Stimulated activated CD8-positive, alpha-beta memory T cell treated with anti-CD3 and anti-CD28 coated beads, Interleukin-15, amount 100 ng/mL, for 1 hour (primary cell): ENCODE data around the gene GUF1.
"Not testable (repeated sequence)": the region's sequence is repeated elsewhere in the genome, so short reads cannot be mapped to it uniquely, and the experiment has no call there.

Source experiments
- DNase-seq: peaks from one replicate; pipeline ENCODE4 v3.0.0-alpha.2; 2020; ENCODE audit warnings: low read depth

Gene GUF1

GRCh38 chr4:44701037-44701436 is 22.8 kb downstream of the GUF1 start:
- DNase-seq, result no peak

- no peak for DNase-seq
These were observed 26.5 kb downstream of the GUF1 start for GRCh38 chr4:44704673-44705072.

GRCh38 chr4:44713125-44713524 is 34.9 kb downstream of the GUF1 start:
- no peak for DNase-seq

- DNase-seq, result no peak
These were observed 38.4 kb downstream of the GUF1 start for GRCh38 chr4:44716597-44716996.

- DNase-seq, result no peak
These were observed 42.2 kb downstream of the GUF1 start for GRCh38 chr4:44720371-44720770.

GRCh38 chr4:44722001-44722400 is 43.8 kb downstream of the GUF1 start:
- no peak for DNase-seq

GRCh38 chr4:44725166-44725565 is 46.9 kb downstream of the GUF1 start:
- DNase-seq, result no peak

GRCh38 chr4:44725726-44726037 is 47.5 kb downstream of the GUF1 start:
- DNase-seq, result no peak

- peak; percentile 61 for DNase-seq
These were observed 48.0 kb downstream of the GUF1 start, which contains the start of gene GNPDA2 for GRCh38 chr4:44726038-44726871. Gene GNPDA2, minus strand, starts transcription at chr4:44726556. Its CDS starts 4,349 bp downstream, at chr4:44722207.

- no peak for DNase-seq
These were observed 49.3 kb downstream of the GUF1 start for GRCh38 chr4:44727471-44727870.

GRCh38 chr4:44728694-44729093 is 50.5 kb downstream of the GUF1 start:
- not testable (repeated sequence) for DNase-seq

- DNase-seq, result no peak
These were observed 58.7 kb downstream of the GUF1 start for GRCh38 chr4:44736900-44737299.

- DNase-seq, result no peak
These were observed 60.4 kb downstream of the GUF1 start for GRCh38 chr4:44738615-44739014.

- DNase-seq, result no peak
These were observed 62.0 kb downstream of the GUF1 start for GRCh38 chr4:44740201-44740600.
